Measurements from ENCODE around the gene TNFSF12. TPM values are rescaled to one million over a fixed set of nuclear protein-coding genes. Genes with fewer than 3 reads are reported as not detected.

TNFSF12 gene
- polyA plus RNA-seq, 3 donors = 37.7 to 98.3 (median 50.2) TPM

GRCh38 chr17:7523033-7523432, 25.8 kb upstream of the TNFSF12 start:
- H3K36me3 ChIP-seq (replicated peaks in 1 of 2; ENCODE audit: control insufficient read depth in 1 of 2, insufficient read depth in 2 of 2, low read length in 2 of 2) = no peaks in the 10 kb centered on the region
- Mint-ChIP-seq H3K9me3 (peaks cover 2 to 26% (median 15%) of the 10 kb centered on the region in 7 donors), H3K4me3 (no peak overlapping the region), H3K27me3 (ENCODE audit: low read depth in 3 of 3) (peaks cover 0 to 4% (median 4%) of the 10 kb centered on the region in 3 donors), H3K36me3 (no peaks in the 10 kb centered on the region), H3K4me1 (peaks cover 4% of the 10 kb centered on the region), H3K27ac (no peak overlapping the region)
- H3K9me3 ChIP-seq (replicated peaks in 1 of 2; ENCODE audit: control insufficient read depth in 1 of 2, insufficient read depth in 1 of 2, low read length in 2 of 2) = peaks cover 2 to 9% of the 10 kb centered on the region in 2 donors
- DNase-seq = peak; percentile 29 to 52 (median 50)
- no peak overlapping the region for H2AFZ ChIP-seq (ENCODE audit: insufficient read depth, low read depth, low read length, poor library complexity, severe bottlenecking)
- H3K79me2 ChIP-seq (ENCODE audit: insufficient read depth, low read length) = no peaks in the 10 kb centered on the region
- TF ChIP-seq CTCF (IDR thresholded peaks at IDR 0.05) = peak; percentile 75
- H3K9ac ChIP-seq (ENCODE audit: insufficient read depth, low read length, poor library complexity, severe bottlenecking) = no peak overlapping the region
- no peaks in the 10 kb centered on the region for H3K4me1 ChIP-seq (ENCODE audit: control insufficient read depth in 1 of 2, insufficient read depth in 2 of 2, low read length in 2 of 2)
- WGBS (ENCODE audit: insufficient coverage) = 57% methylated on average over 6 of the region's 10 CpGs
- no peak overlapping the region for H3K4me3 ChIP-seq (replicated peaks in 1 of 3; ENCODE audit: low read depth in 2 of 3, low read length in 3 of 3)
- no peaks in the 10 kb centered on the region for H4K20me1 ChIP-seq (ENCODE audit: insufficient read depth, low read length)
- no peaks in the 10 kb centered on the region for H3K27me3 ChIP-seq (ENCODE audit: control insufficient read depth in 2 of 2, insufficient read depth in 2 of 2, low read length in 2 of 2)
- no peak overlapping the region for H3K27ac ChIP-seq (ENCODE audit: low read depth in 1 of 2, low read length in 2 of 2)
- intact Hi-C loops (cut with micrococcal nuclease) = loop anchor here (2.0 kb wide), 1 partner anchor 38 kb away; the partner anchor contains the start of gene SENP3 (in 2 of the 2)
- no peak overlapping the region for H3K4me2 ChIP-seq (replicated peaks; ENCODE audit: extremely low read depth, low read length, poor library complexity, severe bottlenecking)

GRCh38 chr17:7528842-7529241, 20.0 kb upstream of the TNFSF12 start:
- no peaks in the 10 kb centered on the region for H3K36me3 Mint-ChIP-seq
- DNase-seq = no peak
- intact Hi-C loops (cut with micrococcal nuclease) = no loop called here

More at GRCh38 chr17:7528842-7529241, 20.0 kb upstream of the TNFSF12 start:
- peaks cover 17 to 33% of the 10 kb centered on the region in 2 donors for H3K9me3 ChIP-seq (replicated peaks in 1 of 2; ENCODE audit: control insufficient read depth in 1 of 2, insufficient read depth in 1 of 2, low read length in 2 of 2)
- H4K20me1 ChIP-seq (ENCODE audit: insufficient read depth, low read length) = no peaks in the 10 kb centered on the region
- no peak overlapping the region for H3K9ac ChIP-seq (ENCODE audit: insufficient read depth, low read length, poor library complexity, severe bottlenecking)
- no peaks in the 10 kb centered on the region for H3K27me3 ChIP-seq (ENCODE audit: control insufficient read depth in 2 of 2, insufficient read depth in 2 of 2, low read length in 2 of 2)
- no peaks in the 10 kb centered on the region for H3K36me3 ChIP-seq (replicated peaks in 1 of 2; ENCODE audit: control insufficient read depth in 1 of 2, insufficient read depth in 2 of 2, low read length in 2 of 2)
- H3K4me1 ChIP-seq (ENCODE audit: control insufficient read depth in 1 of 2, insufficient read depth in 2 of 2, low read length in 2 of 2) = peaks cover 6 to 8% of the 10 kb centered on the region in 2 donors
- peaks cover 8 to 48% (median 43%) of the 10 kb centered on the region in 7 donors for H3K9me3 Mint-ChIP-seq
- H3K79me2 ChIP-seq (ENCODE audit: insufficient read depth, low read length) = no peaks in the 10 kb centered on the region
- H3K4me3 ChIP-seq (replicated peaks in 1 of 3; ENCODE audit: low read depth in 2 of 3, low read length in 3 of 3) = no peak overlapping the region
- H3K4me2 ChIP-seq (replicated peaks; ENCODE audit: extremely low read depth, low read length, poor library complexity, severe bottlenecking) = no peak overlapping the region
- peaks cover 2 to 6% (median 6%) of the 10 kb centered on the region in 3 donors for H3K27me3 Mint-ChIP-seq (ENCODE audit: low read depth in 3 of 3)
- H3K27ac Mint-ChIP-seq = no peak overlapping the region
- no peak overlapping the region for H3K4me3 Mint-ChIP-seq
- no peak for TF ChIP-seq CTCF (IDR thresholded peaks at IDR 0.05)
- H2AFZ ChIP-seq (ENCODE audit: insufficient read depth, low read depth, low read length, poor library complexity, severe bottlenecking) = no peak overlapping the region
- H3K27ac ChIP-seq (ENCODE audit: low read depth in 1 of 2, low read length in 2 of 2) = no peak overlapping the region
- peaks cover 4% of the 10 kb centered on the region for H3K4me1 Mint-ChIP-seq
